ENCODE results near the gene KCNK4. TPM values are rescaled to one million over a fixed set of nuclear protein-coding genes. Genes with fewer than 3 reads are reported as not detected.

KCNK4 gene
- total and polyA plus RNA-seq, 2 of the 13 experiments (the other 11 are each of a cell fraction or from before 2014, with no cell fraction given) = not detected

- 3% methylated on average over 6 of the region's 46 CpGs for WGBS (ENCODE audit: low lambda C conversion rate)
- Histone ChIP-seq H2AFZ (ENCODE audit: low read length) (no peak overlapping the region), H3K27ac (ENCODE audit: extremely low read length, insufficient read depth, low read length) (peak overlapping the region; percentile 94), H3K4me2 (ENCODE audit: low read depth, low read length) (peak overlapping the region; percentile 84), H3K79me2 (ENCODE audit: insufficient read depth, low read length) (peaks cover 15% of the 10 kb centered on the region), H3K27me3 (ENCODE audit: control insufficient read depth in 1 of 2, insufficient read depth in 2 of 2, low read length in 2 of 2) (peaks cover 3 to 13% of the 10 kb centered on the region in 2 experiments; a peak in 4 of 5 replicates), H3K36me3 (replicated peaks in 1 of 2; ENCODE audit: control insufficient read depth in 1 of 2, insufficient read depth in 2 of 2, low read length in 2 of 2) (no peaks in the 10 kb centered on the region), H4K20me1 (ENCODE audit: insufficient read depth, low read length) (no peaks in the 10 kb centered on the region), H3K4me3 (replicated peaks in 1 of 3; ENCODE audit: insufficient read depth in 1 of 3, low read depth in 2 of 3, low read length in 3 of 3) (peak overlapping the region; percentile 51 to 79 (median 70)), H3K4me1 (ENCODE audit: insufficient read depth, low read length) (peaks cover 66% of the 10 kb centered on the region), H3K9ac (ENCODE audit: insufficient read depth, low read depth, low read length) (peak overlapping the region; percentile 88), H3K9me3 (ENCODE audit: low read length) (no peaks in the 10 kb centered on the region)
- ATAC-seq = peak; percentile 55
- intact Hi-C loops (cut with micrococcal nuclease; ENCODE audit: unreplicated experiment) = loop anchor here (2.0 to 10.0 kb wide), 3 partner anchors 34 to 120 kb away; partner anchors contain the start of genes PPP1R14B and STIP1
- in situ Hi-C loops (cut with HindIII; ENCODE audit: extremely low pct_ligation_motif_present, low pct_unique_long_range_greater_than_20kb) = loop anchor here (5.0 kb wide), 1 partner anchor 62 kb away; the partner anchor contains the start of gene FKBP2
- ChIA-PET CTCF (ENCODE audit: low intra/inter-chr PET ratio, low total read pairs) (interaction anchor here (1.3 to 2.4 kb wide), 2 partner anchors 33 to 100 kb away, joined by 7 to 12 read pairs; no protein-coding TSS in a partner anchor), POLR2A (interaction anchor here (0.6 to 5.5 kb wide), 21 partner anchors 12 to 474 kb away, joined by 3 to 103 read pairs (median 4); partner anchors contain the start of genes BAD, FKBP2, GPR137 and KCNK4)
- DNase-seq (ENCODE audit: low spot score) = peak; percentile 80
- TSS peak; percentile 99 for BruUV-seq (replicated peaks)
- peak; percentile 81 for FAIRE-seq
- TF ChIP-seq ZNF563 (CRISPR knock-in tag; IDR thresholded peaks at IDR 0.05) (no peak; the same call in 1 of the 2 replicates), ZNF746 (CRISPR knock-in tag; IDR thresholded peaks at IDR 0.05) (no peak), ZNF251 (CRISPR knock-in tag; IDR thresholded peaks at IDR 0.05) (no peak), ZNF878 (CRISPR knock-in tag; IDR thresholded peaks at IDR 0.05) (0 out of 2 replicates have a peak, but pooled peaks have one; percentile 79), HOXD1 (CRISPR knock-in tag; IDR thresholded peaks at IDR 0.05) (no peak), KAT8 (CRISPR knock-in tag; IDR thresholded peaks at IDR 0.05) (peak; percentile 66; the same call in 1 of the 2 replicates), ZNF263 (CRISPR knock-in tag; IDR thresholded peaks at IDR 0.05) (peak; percentile 39), YY1 (IDR thresholded peaks at IDR 0.05; ENCODE audit: insufficient read depth, insufficient replicate concordance, low read depth, low read length) (peak; percentile 40), ZNF24 (IDR thresholded peaks at IDR 0.05) (peak; percentile 40; the same call in 1 of the 2 replicates), IKZF5 (CRISPR knock-in tag; IDR thresholded peaks at IDR 0.05) (0 out of 2 replicates have a peak, but pooled peaks have one; percentile 11), MED1 (CRISPR knock-in tag; IDR thresholded peaks at IDR 0.05) (peak; percentile 21; the same call in 1 of the 2 replicates), SATB2 (CRISPR knock-in tag; IDR thresholded peaks at IDR 0.05) (0 out of 2 replicates have a peak, but pooled peaks have one; percentile 77), WIZ (CRISPR knock-in tag; IDR thresholded peaks at IDR 0.05) (no peak), ZNF562 (CRISPR knock-in tag; IDR thresholded peaks at IDR 0.05; ENCODE audit: borderline replicate concordance) (no peak), ZMYM4 (CRISPR knock-in tag; IDR thresholded peaks at IDR 0.05) (no peak), ZSCAN9 (CRISPR knock-in tag; IDR thresholded peaks at IDR 0.05; ENCODE audit: borderline replicate concordance) (peak; percentile 13; the same call in 1 of the 2 replicates), CHD2 (IDR thresholded peaks at IDR 0.05; ENCODE audit: low read depth, low read length) (0 out of 2 replicates have a peak, but pooled peaks have one; percentile 8), HNRNPL (IDR thresholded peaks at IDR 0.05; ENCODE audit: low read depth, low read length) (0 out of 2 replicates have a peak, but pooled peaks have one; percentile 62), ADNP (CRISPR knock-in tag; IDR thresholded peaks at IDR 0.05) (no peak)
- TF ChIP-seq, protein P1, sequence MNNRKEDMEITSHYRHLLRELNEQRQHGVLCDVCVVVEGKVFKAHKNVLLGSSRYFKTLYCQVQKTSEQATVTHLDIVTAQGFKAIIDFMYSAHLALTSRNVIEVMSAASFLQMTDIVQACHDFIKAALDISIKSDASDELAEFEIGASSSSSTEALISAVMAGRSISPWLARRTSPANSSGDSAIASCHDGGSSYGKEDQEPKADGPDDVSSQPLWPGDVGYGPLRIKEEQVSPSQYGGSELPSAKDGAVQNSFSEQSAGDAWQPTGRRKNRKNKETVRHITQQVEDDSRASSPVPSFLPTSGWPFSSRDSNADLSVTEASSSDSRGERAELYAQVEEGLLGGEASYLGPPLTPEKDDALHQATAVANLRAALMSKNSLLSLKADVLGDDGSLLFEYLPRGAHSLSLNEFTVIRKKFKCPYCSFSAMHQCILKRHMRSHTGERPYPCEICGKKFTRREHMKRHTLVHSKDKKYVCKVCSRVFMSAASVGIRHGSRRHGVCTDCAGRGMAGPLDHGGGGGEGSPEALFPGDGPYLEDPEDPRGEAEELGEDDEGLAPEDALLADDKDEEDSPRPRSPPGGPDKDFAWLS (CRISPR knock-in tag; IDR thresholded peaks at IDR 0.05; ENCODE audit: borderline replicate concordance) = no peak
- TF ChIP-seq, protein P2, sequence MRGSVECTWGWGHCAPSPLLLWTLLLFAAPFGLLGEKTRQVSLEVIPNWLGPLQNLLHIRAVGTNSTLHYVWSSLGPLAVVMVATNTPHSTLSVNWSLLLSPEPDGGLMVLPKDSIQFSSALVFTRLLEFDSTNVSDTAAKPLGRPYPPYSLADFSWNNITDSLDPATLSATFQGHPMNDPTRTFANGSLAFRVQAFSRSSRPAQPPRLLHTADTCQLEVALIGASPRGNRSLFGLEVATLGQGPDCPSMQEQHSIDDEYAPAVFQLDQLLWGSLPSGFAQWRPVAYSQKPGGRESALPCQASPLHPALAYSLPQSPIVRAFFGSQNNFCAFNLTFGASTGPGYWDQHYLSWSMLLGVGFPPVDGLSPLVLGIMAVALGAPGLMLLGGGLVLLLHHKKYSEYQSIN (CRISPR knock-in tag; IDR thresholded peaks at IDR 0.05; ENCODE audit: borderline replicate concordance) = no peak
These were observed 13.4 kb downstream of the KCNK4 start for GRCh38 chr11:64304316-64305072.

All from HepG2 (cell line).